SK-N-SH treated with all-trans-retinoic acid at 6 μM for 48 hours (cell line): Measurements from ENCODE around the gene CHMP4A.

Experiments used
- CSDC2 ChIP-seq: fragments of 250-450 bp; sonication (Bioruptor Pico); IDR thresholded peaks from 2 replicates; pipeline ENCODE4 v1.5.0; 2020; ENCODE audit warnings: mild to moderate bottlenecking, moderate library complexity
- ZNF70 ChIP-seq: fragments of 450-650 bp; formaldehyde crosslinking; IDR thresholded peaks from 2 replicates; pipeline ENCODE4 v1.5.0; 2020; ENCODE audit warnings: mild to moderate bottlenecking, moderate library complexity
- TF ChIP-seq, protein P1 (sequence below): fragments of 250-450 bp; sonication (Bioruptor Pico); IDR thresholded peaks from 2 replicates; pipeline ENCODE4 v1.5.1; 2020; ENCODE audit warnings: low read depth, mild to moderate bottlenecking, moderate library complexity
- TF ChIP-seq, protein P2 (sequence below): fragments of 250-450 bp; sonication (Bioruptor Pico); IDR thresholded peaks from 2 replicates; pipeline ENCODE4 v1.8.0; 2020; ENCODE audit warnings: mild to moderate bottlenecking, moderate library complexity, borderline replicate concordance
- TF ChIP-seq, protein P3 (sequence below): fragments of 250-450 bp; sonication (Bioruptor Pico); IDR thresholded peaks from 2 replicates; pipeline ENCODE4 v1.5.0; 2020; ENCODE audit warnings: mild to moderate bottlenecking, moderate library complexity

DNA sequence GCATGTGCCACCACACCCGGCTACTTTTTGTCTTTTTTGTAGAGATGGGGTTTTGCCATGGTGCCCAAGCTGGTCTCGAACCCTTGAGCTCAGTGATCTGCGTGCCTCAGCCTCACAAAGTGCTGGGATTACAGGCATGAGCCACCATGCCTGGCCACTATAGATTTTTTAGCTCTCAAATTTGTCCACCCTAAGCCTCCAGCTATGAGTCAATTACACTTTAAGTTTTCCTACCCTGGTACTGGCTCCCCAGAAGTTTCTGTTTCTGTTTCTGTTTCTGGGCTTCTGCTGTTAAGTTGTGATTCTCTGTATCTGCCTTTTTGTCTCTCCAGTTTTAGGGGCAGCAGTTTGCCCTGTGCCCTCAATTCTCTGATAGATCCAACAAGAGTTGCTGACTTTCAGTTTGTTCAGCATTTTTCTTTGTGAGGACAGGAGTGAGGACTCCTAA, 33.5 kb upstream of the CHMP4A start:
- TF ChIP-seq, protein P1, sequence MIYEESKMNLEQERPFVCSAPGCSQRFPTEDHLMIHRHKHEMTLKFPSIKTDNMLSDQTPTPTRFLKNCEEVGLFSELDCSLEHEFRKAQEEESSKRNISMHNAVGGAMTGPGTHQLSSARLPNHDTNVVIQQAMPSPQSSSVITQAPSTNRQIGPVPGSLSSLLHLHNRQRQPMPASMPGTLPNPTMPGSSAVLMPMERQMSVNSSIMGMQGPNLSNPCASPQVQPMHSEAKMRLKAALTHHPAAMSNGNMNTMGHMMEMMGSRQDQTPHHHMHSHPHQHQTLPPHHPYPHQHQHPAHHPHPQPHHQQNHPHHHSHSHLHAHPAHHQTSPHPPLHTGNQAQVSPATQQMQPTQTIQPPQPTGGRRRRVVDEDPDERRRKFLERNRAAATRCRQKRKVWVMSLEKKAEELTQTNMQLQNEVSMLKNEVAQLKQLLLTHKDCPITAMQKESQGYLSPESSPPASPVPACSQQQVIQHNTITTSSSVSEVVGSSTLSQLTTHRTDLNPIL (CRISPR knock-in tag), result no peak
- TF ChIP-seq CSDC2 (CRISPR knock-in tag), result no peak
- TF ChIP-seq, protein P2, sequence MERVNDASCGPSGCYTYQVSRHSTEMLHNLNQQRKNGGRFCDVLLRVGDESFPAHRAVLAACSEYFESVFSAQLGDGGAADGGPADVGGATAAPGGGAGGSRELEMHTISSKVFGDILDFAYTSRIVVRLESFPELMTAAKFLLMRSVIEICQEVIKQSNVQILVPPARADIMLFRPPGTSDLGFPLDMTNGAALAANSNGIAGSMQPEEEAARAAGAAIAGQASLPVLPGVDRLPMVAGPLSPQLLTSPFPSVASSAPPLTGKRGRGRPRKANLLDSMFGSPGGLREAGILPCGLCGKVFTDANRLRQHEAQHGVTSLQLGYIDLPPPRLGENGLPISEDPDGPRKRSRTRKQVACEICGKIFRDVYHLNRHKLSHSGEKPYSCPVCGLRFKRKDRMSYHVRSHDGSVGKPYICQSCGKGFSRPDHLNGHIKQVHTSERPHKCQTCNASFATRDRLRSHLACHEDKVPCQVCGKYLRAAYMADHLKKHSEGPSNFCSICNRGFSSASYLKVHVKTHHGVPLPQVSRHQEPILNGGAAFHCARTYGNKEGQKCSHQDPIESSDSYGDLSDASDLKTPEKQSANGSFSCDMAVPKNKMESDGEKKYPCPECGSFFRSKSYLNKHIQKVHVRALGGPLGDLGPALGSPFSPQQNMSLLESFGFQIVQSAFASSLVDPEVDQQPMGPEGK (CRISPR knock-in tag), result no peak
- TF ChIP-seq, protein P3, sequence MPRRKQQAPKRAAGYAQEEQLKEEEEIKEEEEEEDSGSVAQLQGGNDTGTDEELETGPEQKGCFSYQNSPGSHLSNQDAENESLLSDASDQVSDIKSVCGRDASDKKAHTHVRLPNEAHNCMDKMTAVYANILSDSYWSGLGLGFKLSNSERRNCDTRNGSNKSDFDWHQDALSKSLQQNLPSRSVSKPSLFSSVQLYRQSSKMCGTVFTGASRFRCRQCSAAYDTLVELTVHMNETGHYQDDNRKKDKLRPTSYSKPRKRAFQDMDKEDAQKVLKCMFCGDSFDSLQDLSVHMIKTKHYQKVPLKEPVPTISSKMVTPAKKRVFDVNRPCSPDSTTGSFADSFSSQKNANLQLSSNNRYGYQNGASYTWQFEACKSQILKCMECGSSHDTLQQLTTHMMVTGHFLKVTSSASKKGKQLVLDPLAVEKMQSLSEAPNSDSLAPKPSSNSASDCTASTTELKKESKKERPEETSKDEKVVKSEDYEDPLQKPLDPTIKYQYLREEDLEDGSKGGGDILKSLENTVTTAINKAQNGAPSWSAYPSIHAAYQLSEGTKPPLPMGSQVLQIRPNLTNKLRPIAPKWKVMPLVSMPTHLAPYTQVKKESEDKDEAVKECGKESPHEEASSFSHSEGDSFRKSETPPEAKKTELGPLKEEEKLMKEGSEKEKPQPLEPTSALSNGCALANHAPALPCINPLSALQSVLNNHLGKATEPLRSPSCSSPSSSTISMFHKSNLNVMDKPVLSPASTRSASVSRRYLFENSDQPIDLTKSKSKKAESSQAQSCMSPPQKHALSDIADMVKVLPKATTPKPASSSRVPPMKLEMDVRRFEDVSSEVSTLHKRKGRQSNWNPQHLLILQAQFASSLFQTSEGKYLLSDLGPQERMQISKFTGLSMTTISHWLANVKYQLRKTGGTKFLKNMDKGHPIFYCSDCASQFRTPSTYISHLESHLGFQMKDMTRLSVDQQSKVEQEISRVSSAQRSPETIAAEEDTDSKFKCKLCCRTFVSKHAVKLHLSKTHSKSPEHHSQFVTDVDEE (CRISPR knock-in tag), result no peak
- no peak for TF ChIP-seq ZNF70 (CRISPR knock-in tag)
